ENCODE results near the gene ADAD2. TPM values are rescaled to one million over a fixed set of nuclear protein-coding genes. Genes with fewer than 3 reads are reported as not detected.

The ADAD2 gene
- total and polyA plus RNA-seq, 2 donors (not counting 3 experiments of a cell fraction or from before 2014, with no cell fraction given), result 0.04 TPM; not detected in 1

DNA sequence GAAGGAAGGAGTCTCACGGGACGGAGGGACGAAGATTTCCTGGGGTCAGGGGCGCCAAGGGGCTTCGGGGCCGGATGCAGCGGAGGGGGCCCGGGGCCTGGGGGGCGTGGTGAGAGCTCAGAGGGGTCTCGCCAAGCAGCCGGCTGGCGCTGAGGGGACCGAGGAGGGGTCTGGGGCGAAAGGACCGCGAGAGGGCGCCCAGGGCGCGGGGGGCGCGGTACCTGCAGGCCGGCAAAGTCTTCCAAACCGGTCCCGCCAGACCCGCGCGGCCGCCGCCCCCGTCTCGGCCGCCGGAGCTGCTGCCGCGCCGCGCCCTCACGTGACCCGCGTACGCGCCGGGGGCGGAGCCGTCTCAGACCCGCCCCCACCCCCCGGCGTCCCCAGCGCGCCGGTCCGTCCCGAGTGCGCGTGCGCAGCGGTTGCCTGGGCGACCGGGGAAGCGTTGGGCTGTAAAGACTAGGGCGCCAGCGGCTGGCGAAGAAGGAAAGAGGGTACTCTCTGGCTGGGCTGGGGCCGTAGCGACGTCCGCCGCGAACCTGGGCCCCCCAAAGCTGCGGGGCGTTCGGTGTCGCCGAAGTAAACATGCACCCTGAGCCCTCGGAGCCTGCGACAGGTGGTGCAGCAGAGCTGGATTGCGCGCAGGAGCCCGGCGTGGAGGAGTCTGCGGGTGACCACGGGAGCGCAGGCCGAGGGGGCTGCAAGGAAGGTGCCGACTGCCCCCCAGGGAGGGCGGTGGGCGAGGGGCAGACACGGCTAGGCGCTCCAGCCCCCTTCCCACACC, 45.9 kb upstream of the ADAD2 start, which contains the start of the genes DNAAF1 and HSDL1:
Gene DNAAF1 (plus strand): TSS at position 450 of the 781 bp plus-strand sequence. CDS start 133 bp downstream, at position 583.
Gene HSDL1 (minus strand): TSS at position 319 of the 781 bp plus-strand sequence. CDS start 13,856 bp downstream, outside the sequence.
- Histone ChIP-seq H3K4me2 (ENCODE audit: insufficient read depth, low read length) (peak within 1 kb of the TSS; percentile 80), H3K4me1 (ENCODE audit: control insufficient read depth, extremely low read depth, insufficient read depth, low read length) (peaks cover 5% of the 10 kb centered on the region), H3K4me3 (replicated peaks in 1 of 3; ENCODE audit: insufficient read depth in 1 of 3, low read depth in 1 of 3, low read length in 3 of 3) (peak within 1 kb of the TSS; percentile 65 to 91 (median 85)), H3K79me2 (ENCODE audit: control insufficient read depth, insufficient read depth, low read length) (peaks cover 10% of the 10 kb centered on the region), H3K36me3 (ENCODE audit: control insufficient read depth in 2 of 2, extremely low read depth in 1 of 2, insufficient read depth in 2 of 2, low read length in 2 of 2) (no peaks in the 10 kb centered on the region), H4K20me1 (replicated peaks; ENCODE audit: control insufficient read depth, extremely low read depth, insufficient read depth, low read length) (peaks cover 5% of the 10 kb centered on the region), H3K9me1 (replicated peaks; ENCODE audit: control insufficient read depth, extremely low read depth, insufficient read depth, low read length) (no peaks in the 10 kb centered on the region), H3K27ac (ENCODE audit: insufficient read depth, low read depth, low read length) (peak within 1 kb of the TSS; percentile 34), H3K9ac (replicated peaks; ENCODE audit: extremely low read depth, insufficient read depth, low read length) (peak within 1 kb of the TSS; percentile 63), H3K9me3 (replicated peaks; ENCODE audit: control insufficient read depth, insufficient read depth, low read length) (no peaks in the 10 kb centered on the region), H2AFZ (ENCODE audit: low read depth, low read length) (peak within 1 kb of the TSS; percentile 100), H3K27me3 (ENCODE audit: control insufficient read depth in 2 of 2, insufficient read depth in 2 of 2, low read length in 2 of 2) (peaks cover 0 to 4% of the 10 kb centered on the region in 2 experiments)
- TF ChIP-seq GATA2 (IDR thresholded peaks at IDR 0.05; ENCODE audit: insufficient read depth, insufficient read length, low read depth, low read length) (no peak), POLR2AphosphoS5 (IDR thresholded peaks at IDR 0.05; ENCODE audit: insufficient read depth, low read depth, low read length) (peak; percentile 79)
- TF ChIP-seq, protein P1, sequence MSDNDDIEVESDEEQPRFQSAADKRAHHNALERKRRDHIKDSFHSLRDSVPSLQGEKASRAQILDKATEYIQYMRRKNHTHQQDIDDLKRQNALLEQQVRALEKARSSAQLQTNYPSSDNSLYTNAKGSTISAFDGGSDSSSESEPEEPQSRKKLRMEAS (IDR thresholded peaks at IDR 0.05; ENCODE audit: insufficient read depth, insufficient read length), result peak; percentile 76
- ChIA-PET POLR2A (interaction anchor here (1.0 kb wide), 1 partner anchor 28 kb away, joined by 4 read pairs; the partner anchor contains the start of gene MBTPS1), CTCF (interaction anchor here (1.1 to 2.3 kb wide), 4 partner anchors 11 to 60 kb away, joined by 4 to 12 read pairs (median 5); partner anchors contain the start of genes MBTPS1 and TAF1C)
- BruUV-seq (replicated peaks), result no TSS peak
- dilution Hi-C loops (cut with MboI; ENCODE audit: extremely low pct_ligation_motif_present, low sequenced_read_pairs), result no loop called here
- intact Hi-C loops (cut with micrococcal nuclease), result loop anchor here (1.0 to 2.0 kb wide), 3 partner anchors 28 to 40 kb away; partner anchors contain the start of gene MBTPS1
- peak; percentile 86 for FAIRE-seq
- DNase-seq (ENCODE audit: low read depth, low spot score), result peak; percentile 88

DNA sequence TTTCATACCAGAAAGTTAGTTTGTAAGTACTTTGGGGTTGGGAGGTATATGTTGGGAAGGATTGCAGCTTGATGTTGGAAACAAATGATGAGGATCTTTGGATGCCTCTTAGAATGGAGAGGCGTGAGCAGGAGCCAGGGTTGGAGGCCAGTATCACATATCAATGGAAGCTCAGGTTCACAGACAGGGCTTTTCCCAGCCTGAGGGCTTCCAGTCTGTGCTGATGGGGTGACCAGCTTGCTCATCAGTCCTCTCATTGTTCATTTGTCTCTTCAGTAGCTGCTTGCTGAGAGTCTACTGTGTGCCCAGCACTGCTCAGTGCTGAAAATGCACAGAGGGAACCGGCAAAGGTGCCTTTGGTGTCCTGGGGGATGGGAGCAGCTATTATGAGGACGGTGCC, 40.0 kb upstream of the ADAD2 start:
- Histone ChIP-seq H3K36me3 (ENCODE audit: control insufficient read depth in 2 of 2, extremely low read depth in 1 of 2, insufficient read depth in 2 of 2, low read length in 2 of 2) (no peaks in the 10 kb centered on the region), H3K9ac (replicated peaks; ENCODE audit: extremely low read depth, insufficient read depth, low read length) (no peak overlapping the region), H2AFZ (ENCODE audit: low read depth, low read length) (no peak overlapping the region), H3K27me3 (ENCODE audit: control insufficient read depth in 2 of 2, insufficient read depth in 2 of 2, low read length in 2 of 2) (peaks cover 4 to 8% of the 10 kb centered on the region in 2 experiments), H3K4me1 (ENCODE audit: control insufficient read depth, extremely low read depth, insufficient read depth, low read length) (no peaks in the 10 kb centered on the region), H3K27ac (ENCODE audit: insufficient read depth, low read depth, low read length) (no peak overlapping the region), H3K79me2 (ENCODE audit: control insufficient read depth, insufficient read depth, low read length) (no peaks in the 10 kb centered on the region), H3K9me3 (replicated peaks; ENCODE audit: control insufficient read depth, insufficient read depth, low read length) (no peaks in the 10 kb centered on the region), H3K4me3 (replicated peaks in 1 of 3; ENCODE audit: insufficient read depth in 1 of 3, low read depth in 1 of 3, low read length in 3 of 3) (no peak overlapping the region), H3K4me2 (ENCODE audit: insufficient read depth, low read length) (no peak overlapping the region), H4K20me1 (replicated peaks; ENCODE audit: control insufficient read depth, extremely low read depth, insufficient read depth, low read length) (no peaks in the 10 kb centered on the region), H3K9me1 (replicated peaks; ENCODE audit: control insufficient read depth, extremely low read depth, insufficient read depth, low read length) (no peaks in the 10 kb centered on the region)
- BruUV-seq (replicated peaks), result no TSS peak
- intact Hi-C loops (cut with micrococcal nuclease), result no loop called here
- ChIA-PET CTCF (interaction anchor here (2.2 kb wide), 1 partner anchor 36 kb away, joined by 12 read pairs; the partner anchor contains the start of gene TAF1C), POLR2A (no interaction called here)
- DNase-seq (ENCODE audit: low read depth, low spot score), result no peak
- FAIRE-seq, result no peak
- dilution Hi-C loops (cut with MboI; ENCODE audit: extremely low pct_ligation_motif_present, low sequenced_read_pairs), result no loop called here
- TF ChIP-seq FOS (IDR thresholded peaks at IDR 0.05; ENCODE audit: borderline replicate concordance, insufficient read depth, low read length), result no peak
